HG02763 (cell line): ENCODE measurements around the gene ZNF524.
"Not testable (repeated sequence)": the region's sequence is repeated elsewhere in the genome, so short reads cannot be mapped to it uniquely, and the experiment has no call there.

ENCODE experiments used
- ATAC-seq: cut with Tn5 transposase; IDR thresholded peaks from one replicate; pipeline ENCODE4 v1.9.1; 2021; ENCODE audit warnings: mild to moderate bottlenecking, moderate library complexity; ENCODE audit not compliant: unreplicated experiment

Gene ZNF524, protein sequence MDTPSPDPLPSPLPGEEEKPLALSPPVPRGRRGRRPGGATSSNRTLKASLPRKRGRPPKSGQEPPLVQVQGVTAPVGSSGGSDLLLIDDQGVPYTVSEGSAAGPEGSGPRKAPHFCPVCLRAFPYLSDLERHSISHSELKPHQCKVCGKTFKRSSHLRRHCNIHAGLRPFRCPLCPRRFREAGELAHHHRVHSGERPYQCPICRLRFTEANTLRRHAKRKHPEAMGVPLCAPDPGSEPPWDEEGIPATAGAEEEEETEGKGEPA

DNA sequence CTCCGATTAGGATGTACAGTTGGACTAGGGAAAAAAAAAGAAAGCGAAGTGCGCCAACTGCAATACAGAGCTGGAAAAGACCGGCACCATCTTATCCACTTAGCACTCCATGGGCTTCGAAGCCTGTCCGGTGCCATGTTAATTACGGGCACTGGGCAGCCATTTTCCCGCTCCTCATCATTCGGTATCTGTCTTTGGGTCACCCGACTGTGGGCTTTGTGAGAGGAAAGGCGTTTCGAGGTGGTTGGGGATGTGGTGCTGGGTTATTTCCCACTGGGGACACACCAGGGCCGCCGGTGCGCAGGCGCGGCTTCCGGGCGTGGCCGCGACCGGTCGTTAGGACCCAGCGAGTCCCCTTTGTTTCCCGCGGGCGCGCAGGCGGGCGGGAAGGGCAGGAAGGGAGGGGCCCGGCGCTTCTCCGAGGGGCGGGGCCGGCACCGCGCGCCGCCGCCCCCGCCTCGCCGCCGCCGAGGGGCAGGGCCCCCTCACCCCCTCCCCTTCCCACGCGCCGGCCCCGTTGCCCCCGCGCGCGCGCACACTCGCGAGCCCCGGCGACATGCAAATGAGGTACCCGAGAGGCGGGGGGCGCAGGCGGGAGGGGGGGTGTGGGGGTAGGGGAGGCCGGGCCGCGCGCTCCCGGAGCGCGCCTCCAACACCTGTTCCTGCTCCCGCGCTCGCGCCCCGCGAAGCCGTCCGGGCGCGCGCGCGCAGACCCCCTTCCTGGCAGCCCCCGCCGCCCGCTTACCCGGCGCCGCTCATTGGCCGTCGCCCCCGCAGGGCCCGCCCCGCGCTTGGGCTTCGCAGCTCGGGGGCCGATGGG lies at the start of gene ZNF524:
ZNF524 (plus strand) TSS at position 447 of the 820 bp plus-strand sequence. CDS start 1,825 bp downstream, outside the sequence.
- peak; percentile 43 for ATAC-seq

DNA sequence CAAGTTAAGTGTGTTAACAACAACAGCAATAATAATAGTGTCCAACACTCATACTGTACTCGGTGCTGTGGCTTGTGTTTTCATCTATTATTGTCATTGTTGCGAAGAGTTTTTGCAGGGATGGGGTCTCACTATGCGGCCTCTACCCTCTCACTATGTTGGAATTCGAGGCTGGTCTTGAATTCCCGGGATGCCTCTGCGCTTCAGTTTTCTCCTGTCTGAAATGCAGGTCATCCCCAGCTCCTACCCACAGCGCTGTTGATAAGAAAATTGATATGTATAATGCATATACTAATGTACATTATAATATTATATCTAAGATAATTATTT lies 49.8 kb upstream of the ZNF524 start:
- ATAC-seq: no peak

DNA sequence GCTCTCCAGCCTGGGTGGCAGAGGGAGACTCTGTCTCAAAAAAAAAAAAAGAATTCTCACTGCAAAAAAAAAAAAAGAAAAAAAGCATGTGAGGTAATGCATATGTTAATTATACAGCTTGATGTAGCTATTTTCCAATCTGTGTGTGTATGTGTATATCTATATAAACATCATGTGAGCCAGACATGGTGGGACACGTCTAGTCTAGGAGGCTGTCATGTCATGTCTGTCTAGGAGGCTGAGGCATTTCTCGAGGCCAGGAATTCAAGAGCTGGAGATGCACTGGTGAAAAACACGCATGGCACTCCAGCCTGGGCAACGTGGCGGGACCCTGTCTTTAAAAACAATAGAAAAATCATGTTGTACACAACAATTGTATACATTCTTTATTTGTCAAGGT lies 47.9 kb upstream of the ZNF524 start:
- ATAC-seq: no peak

DNA sequence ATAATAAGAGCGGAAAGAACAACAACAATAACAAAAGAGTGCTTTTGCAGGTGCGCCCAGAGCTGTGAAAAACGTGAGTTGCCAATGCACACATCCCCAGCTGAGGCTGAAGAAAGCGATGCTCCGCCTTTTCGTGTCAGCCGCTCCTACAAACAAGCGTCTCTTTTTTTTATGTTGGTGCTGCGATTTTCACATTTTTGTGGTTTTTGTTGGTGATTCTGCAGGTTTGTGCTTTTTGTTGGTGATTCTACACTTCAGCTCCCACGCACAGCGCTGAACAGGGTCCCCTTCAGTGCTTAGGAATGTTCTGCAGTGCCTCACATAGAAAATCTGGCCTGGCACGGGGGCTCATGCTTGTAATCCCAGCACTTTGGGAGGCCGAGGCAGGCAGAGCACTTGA lies 47.5 kb upstream of the ZNF524 start:
- no peak for ATAC-seq

DNA sequence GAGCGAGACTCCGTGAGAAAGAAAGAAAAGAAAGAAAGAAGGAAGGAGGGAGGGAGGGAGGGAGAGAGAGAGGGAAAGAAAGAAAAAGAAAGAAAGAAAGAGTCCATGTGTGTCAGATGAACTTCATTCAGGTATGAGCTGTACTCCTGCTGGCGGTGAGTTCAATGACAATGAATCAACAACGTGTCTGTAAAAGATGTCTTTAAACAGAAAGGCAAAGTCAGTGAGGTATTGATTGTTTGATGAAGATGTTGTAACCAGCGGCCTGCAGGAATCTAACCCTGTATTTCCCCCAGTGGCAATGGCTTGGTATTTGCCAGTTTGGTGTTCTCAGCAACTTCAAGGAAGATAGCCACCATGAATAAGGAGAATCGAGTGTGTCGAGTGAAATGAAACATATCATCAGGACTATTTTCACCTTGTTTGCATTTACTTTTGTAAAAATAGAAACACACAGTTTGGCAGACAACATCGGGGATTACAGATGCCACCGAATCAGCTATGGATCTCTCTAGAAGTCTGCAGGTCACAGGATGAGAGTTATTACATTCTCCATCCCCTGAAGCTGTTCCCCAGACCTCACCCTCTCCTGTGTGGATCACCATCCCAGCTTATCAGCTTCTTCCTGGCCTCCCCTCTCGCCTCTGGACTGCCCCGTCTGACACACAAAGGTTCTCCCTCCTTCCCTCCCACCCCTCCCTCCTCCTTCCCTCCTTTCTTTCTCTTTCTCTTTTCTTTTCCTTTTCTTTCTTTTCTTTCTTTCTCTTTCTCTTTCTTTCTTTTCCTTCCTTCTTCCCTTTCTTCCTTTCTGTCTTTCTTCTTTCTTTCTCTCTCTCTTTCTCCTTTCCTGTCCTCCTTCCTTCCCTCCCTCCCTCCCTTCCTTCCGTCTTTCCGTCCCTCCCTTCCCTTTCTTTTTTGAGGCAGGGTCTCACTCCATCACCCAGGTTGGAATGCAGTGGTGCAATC lies 46.6 kb upstream of the ZNF524 start:
- no peak for ATAC-seq

DNA sequence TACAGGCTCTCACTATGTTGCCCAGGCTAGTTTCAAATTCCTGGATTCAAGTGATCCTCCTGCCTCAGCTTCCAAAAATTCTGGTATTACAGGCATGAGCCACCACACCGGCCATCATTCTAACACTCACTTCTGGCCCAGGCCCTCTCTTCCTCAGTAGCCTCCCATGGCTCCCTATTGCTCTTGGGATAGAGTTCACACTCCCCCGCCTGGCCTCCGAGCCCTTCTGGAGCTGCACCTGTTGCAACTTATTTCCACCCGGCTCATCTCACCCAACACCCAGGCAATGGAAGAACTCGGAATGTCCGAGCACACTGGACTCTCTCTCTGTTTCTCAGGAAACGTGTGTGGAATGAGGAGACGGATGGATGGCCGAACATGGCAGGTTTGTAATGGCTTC lies 45.8 kb upstream of the ZNF524 start:
- ATAC-seq: no peak

DNA sequence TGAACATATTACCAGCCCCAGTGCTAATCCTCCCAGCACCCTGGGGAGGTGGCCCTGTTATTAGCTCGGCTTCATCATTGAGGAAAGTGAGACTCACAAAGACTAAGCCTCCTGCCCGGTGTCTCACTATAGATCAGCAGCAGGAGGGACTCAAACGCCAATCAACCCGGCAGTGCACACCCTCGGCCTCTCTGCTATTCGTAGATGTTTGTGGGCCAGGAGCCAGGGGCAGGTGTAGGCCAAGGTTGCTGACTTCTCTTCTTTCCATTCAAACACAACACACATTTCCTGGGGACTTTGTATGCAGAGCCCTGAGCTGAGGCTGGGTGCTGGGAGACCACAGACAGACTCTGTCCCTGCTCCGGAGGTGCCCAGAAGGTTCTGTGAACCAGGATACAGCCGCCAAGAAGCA lies 45.3 kb upstream of the ZNF524 start:
- no peak for ATAC-seq

DNA sequence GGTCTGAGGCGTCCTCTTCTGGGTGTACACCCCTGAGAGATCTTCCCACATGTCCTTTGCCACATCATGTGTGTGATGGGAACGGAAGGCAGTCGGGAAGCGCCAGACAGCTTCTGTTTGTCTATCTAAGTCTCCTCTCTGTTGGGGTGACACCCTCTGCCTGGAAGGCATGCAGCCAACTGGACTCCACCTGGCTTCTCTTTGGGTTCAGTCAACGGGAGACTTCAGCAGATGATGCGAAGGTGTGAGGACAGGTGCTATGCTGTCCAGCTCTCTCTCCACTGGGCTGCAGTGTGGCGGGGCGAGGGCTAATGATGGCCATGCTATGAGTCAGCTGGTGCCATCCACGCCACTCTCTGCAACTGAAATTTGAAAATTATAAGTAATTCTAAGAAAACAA lies 40.4 kb upstream of the ZNF524 start:
- no peak for ATAC-seq

DNA sequence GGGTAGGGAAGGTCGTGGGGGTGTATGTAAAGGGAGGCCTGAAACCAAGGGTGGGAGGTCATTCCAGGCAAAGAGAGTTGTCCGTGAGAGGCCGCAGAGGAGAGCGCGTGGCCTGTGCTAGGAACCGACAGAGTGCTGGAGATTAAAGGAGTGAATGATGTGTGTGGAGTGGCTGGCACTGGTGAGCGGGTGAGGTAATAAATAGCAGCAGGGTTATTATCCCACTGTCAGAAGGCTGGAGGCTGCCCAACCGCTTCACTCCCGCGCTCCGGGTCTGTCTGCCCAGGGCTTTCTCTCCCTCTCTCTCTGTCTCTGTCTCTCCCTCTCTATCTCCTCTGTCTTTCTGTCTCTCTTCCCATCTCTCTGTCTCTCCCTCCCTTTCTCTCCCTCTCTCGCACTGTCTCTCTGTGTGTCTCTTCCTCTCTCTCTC lies 36.8 kb upstream of the ZNF524 start:
- ATAC-seq: no peak

DNA sequence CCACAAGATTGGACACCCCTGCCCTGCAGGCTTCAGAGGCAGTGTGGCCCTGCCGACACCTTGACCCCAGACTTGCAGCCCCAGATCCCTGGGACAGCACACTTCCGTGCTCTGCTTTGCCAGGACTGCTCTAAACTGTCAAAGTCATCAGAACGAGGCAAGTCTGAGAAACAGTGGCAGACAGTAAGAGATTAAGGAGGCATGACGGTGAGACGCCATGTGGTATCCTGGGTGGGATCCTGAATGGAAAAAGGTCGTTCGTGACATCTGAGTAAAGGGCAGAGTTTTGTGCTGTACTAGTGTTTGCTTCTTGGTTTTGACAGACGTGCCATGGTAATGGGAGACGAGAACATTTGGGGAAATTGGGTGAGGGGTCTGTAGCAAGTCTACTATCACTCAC lies 33.3 kb upstream of the ZNF524 start:
- no peak for ATAC-seq

DNA sequence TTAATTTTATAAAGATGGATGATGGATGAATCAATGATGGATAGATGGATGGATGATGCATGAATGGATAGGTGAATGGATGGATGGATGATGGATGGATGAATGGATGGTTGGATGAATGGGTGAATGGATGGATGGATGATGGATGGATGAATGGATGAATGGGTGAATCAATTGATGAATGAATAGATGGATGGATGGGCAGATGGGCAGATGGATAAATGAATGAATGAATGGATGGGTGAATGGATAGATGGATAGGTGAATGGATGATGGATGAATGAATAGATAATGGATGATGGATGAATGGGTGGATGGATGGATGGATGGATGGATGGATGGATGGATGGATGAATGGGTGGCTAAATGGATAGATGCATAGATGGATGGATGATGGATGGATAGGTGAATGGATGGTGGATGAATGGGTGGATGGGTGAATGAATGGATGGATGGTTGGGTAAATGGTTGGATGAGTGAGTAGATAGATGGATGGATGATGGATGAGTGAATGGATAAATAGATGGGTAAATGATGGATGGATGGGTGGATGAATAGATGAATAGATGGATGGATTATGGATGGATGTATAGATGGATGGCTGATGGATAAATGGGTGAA lies 32.3 kb upstream of the ZNF524 start:
- ATAC-seq: no peak

DNA sequence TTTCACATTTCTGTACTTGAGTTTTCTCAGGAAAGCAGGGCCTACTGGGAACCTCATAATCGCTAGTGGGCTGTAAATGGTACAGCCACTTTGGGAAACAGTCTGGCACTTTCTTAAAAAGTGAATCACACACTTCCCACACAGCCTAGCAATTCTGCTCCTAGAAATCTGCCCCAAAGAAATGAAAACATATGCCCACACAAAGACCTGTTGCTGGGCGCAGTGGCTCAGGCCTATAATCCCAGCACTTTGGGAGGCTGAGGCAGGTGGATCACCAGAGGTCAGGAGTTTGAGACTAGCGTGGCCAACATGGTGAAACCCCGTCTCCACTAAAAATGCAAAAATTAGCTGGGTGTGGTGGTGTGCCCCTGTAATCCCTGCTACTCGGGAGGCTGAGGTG lies 30.6 kb upstream of the ZNF524 start:
- not testable (repeated sequence) for ATAC-seq

DNA sequence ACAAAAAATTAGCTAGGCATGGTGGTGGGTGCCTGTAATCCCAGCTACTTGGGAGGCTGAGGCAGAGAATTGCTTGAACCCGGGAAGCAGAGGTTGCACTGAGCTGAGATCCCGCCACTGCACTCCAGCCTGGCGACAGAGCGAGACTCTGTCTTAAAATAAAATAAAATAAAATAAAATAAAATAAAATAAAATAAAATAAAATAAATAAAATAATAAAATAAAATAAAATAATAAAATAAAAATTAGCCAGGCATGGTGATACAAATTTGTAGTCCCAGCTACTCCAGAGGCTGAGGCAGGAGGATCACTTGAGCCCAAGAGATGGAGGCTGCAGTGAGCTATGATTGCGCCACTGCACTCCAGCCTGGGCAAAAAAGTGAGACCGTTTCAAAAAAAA lies 26.2 kb upstream of the ZNF524 start:
- not testable (repeated sequence) for ATAC-seq

DNA sequence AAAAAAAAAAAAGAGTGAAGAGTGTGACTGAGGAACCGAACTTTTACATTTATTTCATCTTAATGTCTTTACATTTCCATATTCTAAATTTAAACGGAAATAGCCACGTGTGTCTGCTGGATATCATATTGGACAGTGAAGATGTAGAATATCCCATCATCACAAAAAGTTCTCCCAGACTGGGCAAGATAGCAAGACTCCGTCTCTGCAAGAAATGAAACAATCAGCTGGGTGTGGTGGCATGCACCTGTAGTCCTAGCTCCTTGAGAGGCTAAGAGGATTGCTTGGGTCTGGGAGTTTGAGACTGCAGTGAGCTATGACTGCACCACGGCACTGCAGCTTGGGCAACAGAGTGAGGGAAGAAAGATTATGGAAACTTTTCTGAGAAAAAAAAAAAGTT lies 23.3 kb upstream of the ZNF524 start:
- ATAC-seq: no peak

DNA sequence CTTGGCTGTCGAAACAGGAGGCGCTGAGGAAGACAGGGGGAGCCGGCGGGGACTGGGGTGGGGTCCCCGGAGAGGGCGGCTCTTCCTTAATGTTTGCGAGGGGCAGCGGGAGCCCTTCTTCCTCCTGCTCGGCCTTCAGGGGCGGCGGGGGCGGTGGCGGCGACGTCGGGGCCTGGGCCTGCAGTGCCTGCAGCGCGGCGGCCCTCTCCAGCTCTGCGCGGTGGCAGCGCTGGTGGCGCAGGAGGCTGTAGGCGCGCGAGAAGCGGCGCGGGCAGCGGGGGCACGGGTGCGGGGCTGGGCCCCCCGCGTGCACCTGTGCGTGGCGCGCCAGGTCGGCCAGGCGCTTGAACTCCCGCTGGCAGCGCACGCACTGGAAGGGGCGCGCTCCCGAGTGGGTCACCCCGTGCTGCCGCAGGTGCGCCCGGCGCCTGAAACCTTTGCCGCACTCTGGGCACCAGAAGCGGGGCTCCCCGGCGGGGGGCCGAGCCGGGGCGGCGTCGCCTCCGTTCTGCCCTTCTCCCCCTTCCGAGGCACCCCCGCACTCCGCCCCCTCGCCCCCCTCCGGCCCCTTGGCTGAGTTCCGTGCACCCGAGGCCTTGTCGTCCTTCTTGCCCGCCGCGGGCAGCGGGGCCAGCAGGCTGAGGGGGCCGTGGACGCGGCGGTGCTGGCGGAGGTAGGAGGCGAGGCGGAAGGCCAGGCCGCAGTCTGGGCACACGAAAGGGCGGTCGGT lies 21.9 kb upstream of the ZNF524 start:
- no peak for ATAC-seq

DNA sequence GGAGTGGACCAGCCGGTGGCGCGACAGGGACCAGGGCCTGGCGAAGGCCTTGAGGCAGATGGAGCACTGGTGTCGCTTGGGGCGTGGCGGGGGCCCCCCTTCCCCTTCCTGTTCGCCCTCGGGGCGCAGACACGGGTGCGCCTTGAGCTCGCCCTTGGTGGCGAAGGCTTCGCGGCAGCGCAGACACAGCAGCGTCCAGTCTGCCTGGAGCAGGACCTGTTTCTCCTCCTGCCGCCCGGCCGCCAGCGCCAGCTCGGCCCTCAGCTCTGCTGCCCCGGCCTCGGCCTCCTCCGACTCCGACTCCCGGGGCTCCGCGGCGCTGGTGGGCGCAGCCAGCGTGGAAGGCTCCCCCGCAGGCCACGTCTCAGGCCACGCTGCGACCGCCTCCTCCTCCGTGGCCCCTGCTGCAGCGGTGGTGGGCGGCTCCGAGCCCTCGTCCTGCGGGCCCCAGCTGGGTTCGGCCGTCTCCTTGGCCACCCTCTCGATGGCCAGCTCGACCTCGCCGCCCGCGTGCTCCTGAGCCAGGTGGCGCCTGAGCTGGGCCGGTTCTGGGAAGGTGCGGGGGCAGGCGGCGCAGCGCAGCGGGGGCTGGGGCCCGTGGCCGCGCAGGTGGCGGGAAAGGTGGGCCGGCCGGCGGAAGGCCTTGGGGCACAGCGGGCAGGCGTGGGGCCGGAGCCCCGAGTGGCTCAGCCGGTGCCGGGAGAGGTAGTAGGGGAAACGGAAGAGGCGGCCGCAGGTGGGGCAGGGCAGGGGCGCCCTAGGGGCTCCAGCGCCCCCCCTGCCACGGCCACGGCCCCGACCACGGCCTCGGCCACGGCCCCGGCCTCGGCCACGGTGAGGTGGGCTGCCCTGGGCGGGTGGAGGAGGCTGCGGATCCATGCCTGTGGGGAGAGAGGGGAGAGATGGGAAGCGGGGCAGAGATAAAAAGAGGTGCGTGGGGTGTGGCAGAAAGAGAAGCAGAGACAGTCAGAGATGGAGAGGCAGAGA lies 21.0 kb upstream of the ZNF524 start:
- ATAC-seq: no peak

DNA sequence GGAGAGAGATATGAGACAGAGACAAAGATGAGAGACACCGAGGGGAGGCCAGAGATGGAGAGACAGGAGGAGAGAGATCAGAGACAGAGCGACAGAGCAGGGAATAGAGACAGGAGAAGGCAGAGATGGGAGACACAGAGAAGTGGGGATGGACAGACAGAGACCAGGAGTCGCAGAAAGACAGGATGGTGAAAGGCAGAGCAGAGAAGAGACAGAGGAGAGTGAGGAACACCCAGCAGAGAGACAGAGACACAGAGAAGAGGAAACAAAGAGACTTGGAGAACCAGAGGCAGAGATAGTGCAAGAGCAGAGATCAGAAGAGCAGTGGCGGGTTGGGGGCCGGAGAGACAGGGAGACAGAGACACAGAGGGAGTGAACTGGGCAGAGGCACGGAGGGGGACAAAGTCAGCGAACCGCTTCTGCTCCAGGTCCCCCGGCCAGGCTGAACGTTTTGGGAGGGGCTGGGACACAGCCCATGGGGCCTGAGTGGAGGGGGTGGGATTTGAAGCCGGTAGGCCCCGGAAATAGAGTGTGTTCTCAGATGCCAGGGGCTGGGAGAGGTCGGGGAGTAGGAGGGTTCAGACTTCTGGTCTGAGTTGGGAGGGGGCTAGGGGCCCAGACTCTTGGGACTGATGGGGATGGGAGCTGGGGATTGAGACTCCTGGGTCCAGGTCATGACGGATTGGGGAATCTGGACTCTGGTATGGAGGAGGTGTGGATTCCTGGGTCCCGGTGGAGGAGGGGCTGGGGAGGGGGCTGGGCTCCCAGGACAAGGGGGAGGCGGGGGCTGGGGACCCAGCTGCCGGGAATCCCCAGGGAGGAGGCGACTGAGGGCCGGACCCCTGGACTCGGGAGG lies 20.1 kb upstream of the ZNF524 start:
- ATAC-seq: no peak

DNA sequence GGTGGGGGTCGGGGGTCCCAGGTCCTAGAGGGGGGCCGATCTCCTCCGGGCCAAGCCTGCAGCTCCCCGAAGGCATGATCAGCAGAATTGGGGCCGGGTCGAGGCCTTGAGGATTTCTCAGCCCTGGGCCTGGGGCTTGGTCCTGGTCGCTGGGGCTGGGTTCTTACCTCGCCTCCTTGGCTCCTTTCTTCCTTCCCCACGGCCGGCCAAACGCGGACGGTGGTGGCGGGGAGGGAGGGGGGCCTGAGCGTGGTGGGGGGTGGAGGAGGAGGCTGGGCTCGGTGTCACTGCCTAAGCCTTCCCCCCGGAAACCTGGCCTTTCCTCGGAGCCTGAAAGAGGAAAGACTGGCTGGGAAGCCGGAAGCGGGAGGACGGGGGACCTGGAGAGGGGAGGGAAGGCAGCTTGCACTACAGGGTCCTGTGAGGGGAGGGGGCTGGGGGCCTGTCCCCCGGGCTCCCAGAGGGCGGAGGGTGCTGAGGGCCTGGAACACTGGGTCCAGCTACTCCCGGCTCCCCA lies 19.4 kb upstream of the ZNF524 start, which contains the start of gene ZNF579:
ZNF579 (minus strand) TSS at position 221 of the 517 bp plus-strand sequence. CDS start 1,209 bp downstream, outside the sequence.
- peak; percentile 44 for ATAC-seq
